HUES6 (cell line): ENCODE measurements around the gene HIPK3.

Experiments
- H3K27ac ChIP-seq: 2 replicates; pipeline ENCODE4 v1.7.0; 2013; ENCODE audit warnings: low read depth, mild to moderate bottlenecking, low read length, inconsistent platforms
- H3K27me3 ChIP-seq: 2 replicates; pipeline ENCODE4 v1.6.1; 2013; ENCODE audit warnings: low read length; ENCODE audit not compliant: control insufficient read depth, insufficient read depth
- H3K36me3 ChIP-seq: 2 replicates; pipeline ENCODE4 v1.6.1; 2013; ENCODE audit warnings: low read length; ENCODE audit not compliant: control insufficient read depth, insufficient read depth
- H3K4me1 ChIP-seq: 2 replicates; pipeline ENCODE4 v1.6.1; 2013; ENCODE audit warnings: low read length; ENCODE audit not compliant: control insufficient read depth, insufficient read depth
- H3K4me3 ChIP-seq: 2 replicates; pipeline ENCODE4 v1.5.1; 2013; ENCODE audit warnings: low read depth, low read length
- H3K9ac ChIP-seq: one replicate; pipeline ENCODE4 v1.6.1; 2013; ENCODE audit warnings: mild to moderate bottlenecking, low read length
- H3K9me3 ChIP-seq: 2 replicates; pipeline ENCODE4 v1.6.1; 2013; ENCODE audit warnings: low read depth, low read length; ENCODE audit not compliant: control insufficient read depth, insufficient read depth

Gene HIPK3

GRCh38 chr11:33396361-33396760, 139.2 kb downstream of the HIPK3 start:
- Histone ChIP-seq H3K9ac (no peak overlapping the region), H3K4me1 (no peaks in the 10 kb centered on the region), H3K27me3 (no peaks in the 10 kb centered on the region), H3K4me3 (no peak overlapping the region), H3K36me3 (no peaks in the 10 kb centered on the region), H3K27ac (no peak overlapping the region), H3K9me3 (no peaks in the 10 kb centered on the region)

GRCh38 chr11:33399421-33399820, 142.2 kb downstream of the HIPK3 start:
- Histone ChIP-seq H3K4me3 (no peak overlapping the region), H3K9me3 (no peaks in the 10 kb centered on the region), H3K27me3 (no peaks in the 10 kb centered on the region), H3K36me3 (no peaks in the 10 kb centered on the region), H3K9ac (no peak overlapping the region), H3K4me1 (no peaks in the 10 kb centered on the region), H3K27ac (no peak overlapping the region)

- H3K4me1 ChIP-seq = no peaks in the 10 kb centered on the region
- H3K36me3 ChIP-seq = no peaks in the 10 kb centered on the region
- no peaks in the 10 kb centered on the region for H3K27me3 ChIP-seq
- H3K9me3 ChIP-seq = no peaks in the 10 kb centered on the region
- H3K27ac ChIP-seq = no peak overlapping the region
- no peak overlapping the region for H3K9ac ChIP-seq
- H3K4me3 ChIP-seq = no peak overlapping the region
Measured at GRCh38 chr11:33402066-33402465, 144.9 kb downstream of the HIPK3 start.

GRCh38 chr11:33403344-33403743, 146.2 kb downstream of the HIPK3 start:
- Histone ChIP-seq H3K4me1 (no peaks in the 10 kb centered on the region), H3K4me3 (no peak overlapping the region), H3K27ac (no peak overlapping the region), H3K27me3 (no peaks in the 10 kb centered on the region), H3K9ac (no peak overlapping the region), H3K36me3 (no peaks in the 10 kb centered on the region), H3K9me3 (no peaks in the 10 kb centered on the region)

- Histone ChIP-seq H3K4me3 (no peak overlapping the region), H3K36me3 (no peaks in the 10 kb centered on the region), H3K27me3 (no peaks in the 10 kb centered on the region), H3K9me3 (no peaks in the 10 kb centered on the region), H3K4me1 (peaks cover 12% of the 10 kb centered on the region; the same call in 1 of the 2 replicates), H3K27ac (no peak overlapping the region), H3K9ac (no peak overlapping the region)
Measured at GRCh38 chr11:33405834-33406602, 148.8 kb downstream of the HIPK3 start.
